K562 (cell line): ENCODE data around the gene GOLPH3L. TPM values are rescaled to one million over a fixed set of nuclear protein-coding genes. Genes with fewer than 3 reads are reported as not detected.
A peak's percentile ranks its signal among the peaks of the same experiment; 100 is the strongest.

ENCODE experiments used
- ARID1B ChIP-seq: fragments of 450-650 bp; IDR thresholded peaks from 2 replicates; pipeline ENCODE4 v1.6.1; 2016; ENCODE audit warnings: antibody characterized with exemption, mild to moderate bottlenecking, inconsistent platforms
- BCOR ChIP-seq: fragments of 450-650 bp; IDR thresholded peaks from 2 replicates; pipeline ENCODE4 v1.6.1; 2016
- BDP1 ChIP-seq: IDR thresholded peaks from 3 replicates; pipeline ENCODE4 v1.6.1; 2011; ENCODE audit not compliant: insufficient read length, insufficient read depth
- CXXC5 ChIP-seq: fragments of 250-450 bp; sonication (Bioruptor Pico); IDR thresholded peaks from 2 replicates; pipeline ENCODE4 v1.8.0; 2022; ENCODE audit warnings: inconsistent platforms, mild to moderate bottlenecking, moderate library complexity
- FIP1L1 ChIP-seq: fragments of 200-400 bp; formaldehyde crosslinking; IDR thresholded peaks from 2 replicates; pipeline ENCODE4 v1.6.1; 2018; ENCODE audit warnings: mild to moderate bottlenecking, low read depth, low read length; ENCODE audit not compliant: poor library complexity, severe bottlenecking
- IFI16 ChIP-seq: fragments of 250-450 bp; sonication (Bioruptor Pico); IDR thresholded peaks from 2 replicates; pipeline ENCODE4 v2.1.2; 2022; ENCODE audit warnings: mild to moderate bottlenecking, inconsistent platforms
- MAFK ChIP-seq: IDR thresholded peaks from 2 replicates; pipeline ENCODE4 v1.6.1; 2011; ENCODE audit warnings: low read length, improper control_type of control experiment
- MCM3 ChIP-seq: fragments of 450-650 bp; IDR thresholded peaks from 2 replicates; pipeline ENCODE4 v1.6.1; 2016
- MECOM ChIP-seq: fragments of 250-450 bp; sonication (Bioruptor Pico); IDR thresholded peaks from 2 replicates; pipeline ENCODE4 v1.8.0; 2022; ENCODE audit warnings: inconsistent platforms
- NFYB ChIP-seq: IDR thresholded peaks from 2 replicates; pipeline ENCODE4 v1.6.1; 2011; ENCODE audit warnings: mild to moderate bottlenecking, moderate library complexity; ENCODE audit not compliant: insufficient read length; ENCODE audit errors: extremely low read depth
- NR4A1 ChIP-seq, 2 experiments: fragments of 250-450 bp in 1 of 2; fragments of 450-650 bp in 1 of 2; sonication (Bioruptor Pico) in 1 of 2; IDR thresholded peaks; 2 replicates each; pipeline versions ENCODE4 v1.4.0 to v1.6.1; 2016 to 2020; ENCODE audit warnings: mild to moderate bottlenecking in 2 of 2, missing compliant biosample characterization in 1 of 2, missing genetic modification characterization in 1 of 2, moderate library complexity in 1 of 2
- PHF21A ChIP-seq: fragments of 450-650 bp; IDR thresholded peaks from 2 replicates; pipeline ENCODE4 v1.6.1; 2017; ENCODE audit warnings: low read depth, borderline replicate concordance
- SMARCA4 ChIP-seq: fragments of 450-650 bp; IDR thresholded peaks from 2 replicates; pipeline ENCODE4 v1.6.1; 2016
- SMC3 ChIP-seq: conservative IDR thresholded peaks from 2 replicates; pipeline ENCODE4 v1.6.1; 2011; ENCODE audit warnings: low read depth, low read length, improper control_type of control experiment; ENCODE audit not compliant: insufficient read depth
- SRSF3 ChIP-seq: fragments of 200-400 bp; formaldehyde crosslinking; IDR thresholded peaks from 2 replicates; pipeline ENCODE4 v1.6.1; 2016; ENCODE audit warnings: mild to moderate bottlenecking, low read length, moderate library complexity; ENCODE audit not compliant: insufficient read depth
- TBP ChIP-seq: optimal IDR thresholded peaks from 2 replicates; pipeline ENCODE3; 2011; ENCODE audit warnings: low read depth, low read length, improper control_type of control experiment
- TCF7 ChIP-seq: sonication (generic); IDR thresholded peaks from 2 replicates; pipeline ENCODE4 v1.6.1; 2016; ENCODE audit warnings: antibody characterized with exemption, borderline replicate concordance
- ZNF3 ChIP-seq: fragments of 250-450 bp; sonication (Bioruptor Pico); IDR thresholded peaks from 2 replicates; pipeline ENCODE4 v1.5.0; 2021; ENCODE audit warnings: mild to moderate bottlenecking, moderate library complexity
- ZNF445 ChIP-seq: fragments of 250-450 bp; sonication (Bioruptor Pico); IDR thresholded peaks from 2 replicates; pipeline ENCODE4 v1.4.0; 2020; ENCODE audit warnings: low read depth, mild to moderate bottlenecking, moderate library complexity
- ZNF668 ChIP-seq: fragments of 250-450 bp; sonication (Bioruptor Pico); IDR thresholded peaks from 2 replicates; pipeline ENCODE4 v1.8.0; 2022; ENCODE audit warnings: mild to moderate bottlenecking, inconsistent platforms
- polyA plus RNA-seq, 8 experiments: library from polyadenylated mRNA; depleted of rRNA in 4 of 8; stranded (reverse) in 5 of 8; unstranded in 3 of 8; fragments of >200 nt; fragmentation: Nextera tagmentation in 2 of 8; fragmentation: Illumina TruSeq in 1 of 8; extraction: Ambion mirVana in 2 of 8; extraction: Trizol in 1 of 8; gene quantifications; 2 replicates each; pipeline versions ENCODE4 v1.2.1 to v1.2.3, GENCODE V29; 2011 to 2014; ENCODE audit warnings: inconsistent platforms in 1 of 8, missing spikeins in 1 of 8
- total RNA-seq, 7 experiments: library from RNA; depleted of rRNA in 6 of 7; stranded (reverse); fragments of >200 nt in 6 of 7; fragmentation: Illumina TruSeq in 2 of 7; extraction: Trizol in 2 of 7; gene quantifications; 2 replicates each; pipeline versions ENCODE4 v1.2.1 to v1.2.3, GENCODE V29; 2011 to 2021; ENCODE audit warnings: low replicate concordance in 1 of 7
- TF ChIP-seq, protein P1 (sequence below): fragments of 250-450 bp; sonication (Bioruptor Pico); IDR thresholded peaks from 2 replicates; pipeline ENCODE4 v1.5.0; 2021
- TF ChIP-seq, protein P2 (sequence below): fragments of 150-350 bp; conservative IDR thresholded peaks from 2 replicates; pipeline ENCODE4 v1.6.1; 2014; ENCODE audit warnings: low read length
- TF ChIP-seq, protein P3 (sequence below): fragments of 250-450 bp; sonication (Bioruptor Pico); IDR thresholded peaks from 2 replicates; pipeline ENCODE4 v1.4.0; 2020; ENCODE audit warnings: mild to moderate bottlenecking, moderate library complexity, borderline replicate concordance

The GOLPH3L gene
- total and polyA plus RNA-seq, 9 of the 15 experiments (the other 6 are each of a cell fraction or from before 2014, with no cell fraction given), result 8.1 to 42.1 (median 21.6) TPM

DNA sequence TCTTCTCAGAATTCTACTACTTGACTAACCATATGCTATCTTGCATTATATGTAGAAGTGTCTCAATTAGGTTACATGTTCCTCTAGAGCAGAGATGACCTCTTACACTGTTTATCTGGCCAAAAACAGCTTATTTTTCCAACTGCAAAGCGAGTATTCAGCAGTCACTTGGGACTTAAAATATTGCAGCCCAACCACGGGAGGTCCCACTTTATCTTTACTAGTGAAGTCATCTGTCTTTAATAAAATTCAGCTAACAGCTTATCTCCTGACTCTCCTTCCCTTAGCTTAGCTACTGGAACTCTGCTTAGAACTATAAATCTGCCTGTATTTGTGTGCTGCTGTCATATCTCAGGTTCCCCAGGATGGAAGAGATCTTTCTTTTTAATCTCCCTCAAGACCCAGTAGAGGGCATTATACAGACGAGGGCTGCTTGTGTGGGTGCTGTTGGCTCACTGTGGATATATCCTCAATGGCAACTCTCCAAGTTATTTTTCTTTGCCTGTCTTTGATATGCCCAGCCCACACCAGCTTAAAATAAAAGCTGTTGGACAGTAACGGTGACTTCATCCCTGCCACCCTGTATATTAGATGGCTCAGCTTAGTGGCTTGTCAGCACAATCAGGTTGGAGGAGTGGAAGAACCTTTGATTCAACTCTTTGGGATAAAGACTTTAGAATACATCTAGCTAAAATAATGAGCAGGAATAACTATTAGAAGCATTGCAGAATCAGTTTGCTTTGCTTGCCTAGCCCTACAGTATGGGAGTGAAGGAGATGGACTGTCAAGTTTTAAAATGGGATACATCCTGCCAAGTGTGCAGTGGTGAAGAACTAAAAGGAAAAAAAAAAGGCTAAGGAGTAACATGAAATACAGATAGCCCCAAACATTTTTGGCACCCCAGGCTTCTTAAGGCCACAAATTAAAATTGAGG is 77.1 kb downstream of the GOLPH3L start (continued):
- TF ChIP-seq ZNF445 (CRISPR knock-in tag) (no peak), FIP1L1 (no peak), ZNF3 (CRISPR knock-in tag) (no peak), MECOM (CRISPR knock-in tag) (peak; percentile 59; the same call in 1 of the 2 replicates), TCF7 (no peak), CXXC5 (CRISPR knock-in tag) (peak; percentile 36; the same call in 1 of the 2 replicates), BCOR (no peak; the same call in 1 of the 2 replicates), MCM3 (no peak), ARID1B (peak; percentile 95), MAFK (no peak), TBP (peak; percentile 49), NR4A1 (CRISPR knock-in tag; IDR thresholded peaks at IDR 0.05) (no peak), NR4A1 (tag; IDR thresholded peaks at IDR 0.05) (no peak), IFI16 (CRISPR knock-in tag) (no peak), NFYB (no peak), SMARCA4 (peak; percentile 95), PHF21A (no peak; the same call in 1 of the 2 replicates), ZNF668 (CRISPR knock-in tag) (no peak), SMC3 (0 out of 2 replicates have a peak, but pooled peaks have one; percentile 9), SRSF3 (no peak), BDP1 (no peak)
- TF ChIP-seq, protein P1, sequence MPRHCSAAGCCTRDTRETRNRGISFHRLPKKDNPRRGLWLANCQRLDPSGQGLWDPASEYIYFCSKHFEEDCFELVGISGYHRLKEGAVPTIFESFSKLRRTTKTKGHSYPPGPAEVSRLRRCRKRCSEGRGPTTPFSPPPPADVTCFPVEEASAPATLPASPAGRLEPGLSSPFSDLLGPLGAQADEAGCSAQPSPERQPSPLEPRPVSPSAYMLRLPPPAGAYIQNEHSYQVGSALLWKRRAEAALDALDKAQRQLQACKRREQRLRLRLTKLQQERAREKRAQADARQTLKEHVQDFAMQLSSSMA (CRISPR knock-in tag), result no peak
- TF ChIP-seq, protein P2, sequence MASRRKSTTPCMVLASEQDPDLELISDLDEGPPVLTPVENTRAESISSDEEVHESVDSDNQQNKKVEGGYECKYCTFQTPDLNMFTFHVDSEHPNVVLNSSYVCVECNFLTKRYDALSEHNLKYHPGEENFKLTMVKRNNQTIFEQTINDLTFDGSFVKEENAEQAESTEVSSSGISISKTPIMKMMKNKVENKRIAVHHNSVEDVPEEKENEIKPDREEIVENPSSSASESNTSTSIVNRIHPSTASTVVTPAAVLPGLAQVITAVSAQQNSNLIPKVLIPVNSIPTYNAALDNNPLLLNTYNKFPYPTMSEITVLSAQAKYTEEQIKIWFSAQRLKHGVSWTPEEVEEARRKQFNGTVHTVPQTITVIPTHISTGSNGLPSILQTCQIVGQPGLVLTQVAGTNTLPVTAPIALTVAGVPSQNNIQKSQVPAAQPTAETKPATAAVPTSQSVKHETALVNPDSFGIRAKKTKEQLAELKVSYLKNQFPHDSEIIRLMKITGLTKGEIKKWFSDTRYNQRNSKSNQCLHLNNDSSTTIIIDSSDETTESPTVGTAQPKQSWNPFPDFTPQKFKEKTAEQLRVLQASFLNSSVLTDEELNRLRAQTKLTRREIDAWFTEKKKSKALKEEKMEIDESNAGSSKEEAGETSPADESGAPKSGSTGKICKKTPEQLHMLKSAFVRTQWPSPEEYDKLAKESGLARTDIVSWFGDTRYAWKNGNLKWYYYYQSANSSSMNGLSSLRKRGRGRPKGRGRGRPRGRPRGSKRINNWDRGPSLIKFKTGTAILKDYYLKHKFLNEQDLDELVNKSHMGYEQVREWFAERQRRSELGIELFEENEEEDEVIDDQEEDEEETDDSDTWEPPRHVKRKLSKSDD, result no peak
- TF ChIP-seq, protein P3, sequence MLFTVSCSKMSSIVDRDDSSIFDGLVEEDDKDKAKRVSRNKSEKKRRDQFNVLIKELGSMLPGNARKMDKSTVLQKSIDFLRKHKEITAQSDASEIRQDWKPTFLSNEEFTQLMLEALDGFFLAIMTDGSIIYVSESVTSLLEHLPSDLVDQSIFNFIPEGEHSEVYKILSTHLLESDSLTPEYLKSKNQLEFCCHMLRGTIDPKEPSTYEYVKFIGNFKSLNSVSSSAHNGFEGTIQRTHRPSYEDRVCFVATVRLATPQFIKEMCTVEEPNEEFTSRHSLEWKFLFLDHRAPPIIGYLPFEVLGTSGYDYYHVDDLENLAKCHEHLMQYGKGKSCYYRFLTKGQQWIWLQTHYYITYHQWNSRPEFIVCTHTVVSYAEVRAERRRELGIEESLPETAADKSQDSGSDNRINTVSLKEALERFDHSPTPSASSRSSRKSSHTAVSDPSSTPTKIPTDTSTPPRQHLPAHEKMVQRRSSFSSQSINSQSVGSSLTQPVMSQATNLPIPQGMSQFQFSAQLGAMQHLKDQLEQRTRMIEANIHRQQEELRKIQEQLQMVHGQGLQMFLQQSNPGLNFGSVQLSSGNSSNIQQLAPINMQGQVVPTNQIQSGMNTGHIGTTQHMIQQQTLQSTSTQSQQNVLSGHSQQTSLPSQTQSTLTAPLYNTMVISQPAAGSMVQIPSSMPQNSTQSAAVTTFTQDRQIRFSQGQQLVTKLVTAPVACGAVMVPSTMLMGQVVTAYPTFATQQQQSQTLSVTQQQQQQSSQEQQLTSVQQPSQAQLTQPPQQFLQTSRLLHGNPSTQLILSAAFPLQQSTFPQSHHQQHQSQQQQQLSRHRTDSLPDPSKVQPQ (CRISPR knock-in tag), result no peak
